IPS-15b (cell line): ENCODE measurements around the gene MTFR1L.

ENCODE experiments used
- H3K27me3 ChIP-seq: one replicate; pipeline ENCODE4 v1.6.1; 2013; ENCODE audit warnings: low read length; ENCODE audit not compliant: control insufficient read depth, insufficient read depth
- H3K36me3 ChIP-seq: one replicate; pipeline ENCODE4 v1.6.1; 2013; ENCODE audit warnings: low read length; ENCODE audit not compliant: control insufficient read depth, insufficient read depth
- H3K4me1 ChIP-seq: one replicate; pipeline ENCODE4 v1.6.1; 2013; ENCODE audit warnings: mild to moderate bottlenecking, low read length; ENCODE audit not compliant: control insufficient read depth, insufficient read depth
- H3K4me3 ChIP-seq: one replicate; pipeline ENCODE4 v1.5.1; 2013; ENCODE audit warnings: low read depth, low read length
- H3K9ac ChIP-seq: one replicate; pipeline ENCODE4 v1.6.1; 2013; ENCODE audit warnings: low read depth, mild to moderate bottlenecking, low read length
- H3K9me3 ChIP-seq: one replicate; pipeline ENCODE4 v1.6.1; 2013; ENCODE audit warnings: mild to moderate bottlenecking, low read length; ENCODE audit not compliant: control insufficient read depth, insufficient read depth

Gene MTFR1L

GRCh38 chr1:25863486-25864262 lies 43.9 kb downstream of the MTFR1L start:
- H3K9me3 ChIP-seq = no peaks in the 10 kb centered on the region
- H3K4me1 ChIP-seq = peaks cover 10% of the 10 kb centered on the region
- no peak overlapping the region for H3K9ac ChIP-seq

GRCh38 chr1:25864434-25864833 lies 44.7 kb downstream of the MTFR1L start:
- H3K4me1 ChIP-seq = peaks cover 10% of the 10 kb centered on the region
- no peaks in the 10 kb centered on the region for H3K9me3 ChIP-seq
- no peaks in the 10 kb centered on the region for H3K27me3 ChIP-seq
- no peak overlapping the region for H3K4me3 ChIP-seq
- H3K9ac ChIP-seq = no peak overlapping the region
- H3K36me3 ChIP-seq = peaks cover 3% of the 10 kb centered on the region

More at GRCh38 chr1:25863486-25864262, 43.9 kb downstream of the MTFR1L start:
- H3K36me3 ChIP-seq = peaks cover 3% of the 10 kb centered on the region
- H3K27me3 ChIP-seq = no peaks in the 10 kb centered on the region
- H3K4me3 ChIP-seq = no peak overlapping the region

- Histone ChIP-seq H3K9ac (no peak overlapping the region), H3K9me3 (no peaks in the 10 kb centered on the region), H3K36me3 (peaks cover 3% of the 10 kb centered on the region), H3K27me3 (no peaks in the 10 kb centered on the region), H3K4me3 (no peak overlapping the region), H3K4me1 (peaks cover 16% of the 10 kb centered on the region)
These were observed 46.5 kb downstream of the MTFR1L start for GRCh38 chr1:25866288-25866687.

DNA sequence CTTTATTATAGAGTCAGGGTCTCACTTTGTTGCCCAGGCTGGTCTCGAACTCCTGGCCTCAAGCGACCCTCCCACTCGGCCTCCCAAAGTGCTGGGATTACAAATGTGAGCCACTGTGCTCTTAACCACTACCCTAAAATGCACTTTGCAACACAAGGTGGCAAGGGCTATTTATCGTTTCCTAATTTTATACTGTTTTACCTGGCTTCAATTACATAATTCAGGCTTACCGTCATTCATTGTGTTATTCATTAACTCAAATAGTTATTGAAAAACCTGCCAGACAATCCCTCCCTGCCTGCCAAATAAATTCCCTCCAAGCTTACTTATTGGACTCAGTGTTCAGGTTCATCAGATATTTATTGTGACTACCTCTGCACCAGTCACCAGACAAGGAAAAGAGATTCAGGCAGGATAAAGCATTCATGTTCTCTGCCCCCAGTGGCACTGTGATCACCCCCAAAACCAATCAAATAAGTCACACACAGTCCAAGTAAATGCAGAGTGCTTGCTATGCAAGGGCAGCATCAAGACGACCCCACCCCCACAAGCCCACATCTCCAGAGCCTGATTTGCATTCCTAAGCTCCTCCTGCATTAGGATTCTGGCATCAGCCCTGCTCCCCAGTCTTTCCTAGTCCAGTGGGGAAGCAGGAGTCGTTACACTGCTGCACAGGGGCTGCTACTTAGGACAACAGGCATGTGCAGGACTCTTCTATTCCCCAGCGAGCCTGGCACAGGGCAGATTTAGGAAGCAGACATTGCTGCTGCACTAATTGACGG lies 47.6 kb downstream of the MTFR1L start:
- Histone ChIP-seq H3K4me1 (peaks cover 19% of the 10 kb centered on the region), H3K4me3 (no peak overlapping the region), H3K36me3 (peaks cover 3% of the 10 kb centered on the region), H3K9ac (no peak overlapping the region), H3K27me3 (no peaks in the 10 kb centered on the region), H3K9me3 (no peaks in the 10 kb centered on the region)

DNA sequence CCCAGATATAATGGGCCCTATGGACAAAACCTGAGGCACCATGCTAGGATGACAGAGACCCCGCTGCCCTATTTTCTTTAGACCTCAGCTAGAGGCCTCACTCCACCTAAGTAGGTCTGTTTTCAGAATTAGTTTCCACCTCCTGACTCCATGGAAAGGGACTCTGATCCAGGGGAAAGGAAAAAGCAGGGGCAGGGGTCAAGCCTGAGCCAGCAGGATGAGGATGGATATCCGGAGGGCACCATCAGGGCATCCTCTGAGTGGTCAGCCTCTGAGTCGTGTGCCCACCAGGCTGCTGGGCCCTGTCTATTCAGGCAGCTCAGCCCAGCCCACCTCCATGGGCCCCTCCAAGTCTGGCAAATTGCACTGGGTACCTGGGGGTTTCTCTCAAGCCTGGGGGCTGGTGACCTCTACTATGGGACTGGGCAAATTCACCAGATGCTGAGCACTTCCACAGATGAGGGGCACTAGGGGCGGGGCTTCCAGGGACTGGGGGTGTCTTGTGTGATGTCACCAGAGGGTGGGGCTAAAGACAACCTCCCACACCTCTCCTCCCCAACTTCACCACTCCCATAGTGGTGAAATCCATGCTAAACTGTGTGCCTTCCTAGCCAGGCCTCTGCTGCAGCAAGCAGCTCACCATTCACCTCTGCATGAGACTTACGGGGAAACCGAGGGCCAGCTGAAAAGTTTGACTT lies 50.3 kb downstream of the MTFR1L start:
- Histone ChIP-seq H3K36me3 (no peaks in the 10 kb centered on the region), H3K9ac (no peak overlapping the region), H3K4me1 (peaks cover 22% of the 10 kb centered on the region), H3K4me3 (no peak overlapping the region), H3K9me3 (no peaks in the 10 kb centered on the region), H3K27me3 (peaks cover 2% of the 10 kb centered on the region)

- no peak overlapping the region for H3K9ac ChIP-seq
These were observed 50.9 kb downstream of the MTFR1L start for GRCh38 chr1:25870614-25871013.

DNA sequence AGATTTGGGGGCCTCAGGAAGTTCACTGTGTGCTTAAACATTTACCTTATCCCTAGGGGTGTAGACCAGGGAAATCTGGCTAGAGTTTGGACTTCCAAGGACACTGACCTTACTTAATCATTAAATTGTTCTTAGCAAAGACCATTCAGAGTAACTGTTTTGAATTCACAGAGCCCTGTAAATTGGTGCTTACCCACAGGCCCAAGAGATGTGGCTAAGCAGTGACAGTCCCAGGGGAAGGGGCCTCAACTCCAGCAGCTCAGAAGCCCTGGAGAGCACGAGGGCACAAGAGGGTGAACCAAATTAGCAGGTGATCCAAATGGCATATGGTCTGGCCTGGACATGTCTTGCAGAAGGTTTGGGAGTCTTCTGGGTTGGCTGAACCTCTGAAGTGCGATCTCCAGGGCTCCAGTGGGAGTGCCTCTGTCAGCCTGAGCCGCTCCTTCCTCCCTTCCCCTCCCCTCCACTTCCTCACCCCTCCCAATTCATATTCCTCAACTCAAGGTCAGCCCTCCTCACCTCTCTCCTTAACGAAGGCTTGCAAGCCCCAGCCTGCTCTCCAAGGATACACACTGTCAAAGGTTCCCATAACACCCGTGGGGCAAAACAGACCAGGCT lies 51.4 kb downstream of the MTFR1L start:
- Histone ChIP-seq H3K9ac (peak overlapping the region; percentile 2), H3K27me3 (peaks cover 4% of the 10 kb centered on the region), H3K36me3 (no peaks in the 10 kb centered on the region), H3K4me3 (no peak overlapping the region), H3K4me1 (peaks cover 22% of the 10 kb centered on the region), H3K9me3 (no peaks in the 10 kb centered on the region)

More at GRCh38 chr1:25870614-25871013, 50.9 kb downstream of the MTFR1L start:
- Histone ChIP-seq H3K4me1 (peaks cover 22% of the 10 kb centered on the region), H3K9me3 (no peaks in the 10 kb centered on the region), H3K27me3 (peaks cover 2% of the 10 kb centered on the region), H3K4me3 (no peak overlapping the region), H3K36me3 (no peaks in the 10 kb centered on the region)

GRCh38 chr1:25871704-25872494 lies 52.1 kb downstream of the MTFR1L start:
- H3K9ac ChIP-seq = no peak overlapping the region
- H3K9me3 ChIP-seq = no peaks in the 10 kb centered on the region
- no peaks in the 10 kb centered on the region for H3K36me3 ChIP-seq
- no peak overlapping the region for H3K4me3 ChIP-seq
- H3K4me1 ChIP-seq = peaks cover 26% of the 10 kb centered on the region
- H3K27me3 ChIP-seq = peaks cover 11% of the 10 kb centered on the region

- Histone ChIP-seq H3K9ac (no peak overlapping the region), H3K36me3 (no peaks in the 10 kb centered on the region), H3K27me3 (peaks cover 14% of the 10 kb centered on the region), H3K9me3 (no peaks in the 10 kb centered on the region), H3K4me1 (peaks cover 20% of the 10 kb centered on the region), H3K4me3 (no peak overlapping the region)
These were observed 53.0 kb downstream of the MTFR1L start for GRCh38 chr1:25872713-25873112.

DNA sequence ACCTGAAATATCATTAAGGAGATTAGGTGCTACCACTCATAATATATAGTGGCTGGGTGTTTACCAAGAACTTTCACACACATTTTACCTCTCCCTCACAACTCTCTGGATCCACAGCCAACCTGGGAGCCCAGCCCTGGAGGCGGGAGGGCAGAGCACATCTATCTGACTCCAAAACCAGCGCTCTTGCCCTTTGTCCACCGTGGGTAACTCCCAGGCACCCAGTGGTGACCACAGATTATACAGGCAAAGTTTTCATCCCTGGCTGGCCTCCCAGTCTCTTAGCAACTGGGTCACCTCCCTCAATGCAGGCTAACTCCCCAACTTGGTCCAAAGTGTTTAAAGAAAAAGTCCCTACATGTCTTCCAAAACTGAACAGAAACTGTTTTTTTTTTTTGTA lies 53.4 kb downstream of the MTFR1L start:
- no peaks in the 10 kb centered on the region for H3K9me3 ChIP-seq
- no peaks in the 10 kb centered on the region for H3K36me3 ChIP-seq
- H3K27me3 ChIP-seq = peaks cover 14% of the 10 kb centered on the region
- H3K9ac ChIP-seq = no peak overlapping the region
- peaks cover 16% of the 10 kb centered on the region for H3K4me1 ChIP-seq
- no peak overlapping the region for H3K4me3 ChIP-seq

DNA sequence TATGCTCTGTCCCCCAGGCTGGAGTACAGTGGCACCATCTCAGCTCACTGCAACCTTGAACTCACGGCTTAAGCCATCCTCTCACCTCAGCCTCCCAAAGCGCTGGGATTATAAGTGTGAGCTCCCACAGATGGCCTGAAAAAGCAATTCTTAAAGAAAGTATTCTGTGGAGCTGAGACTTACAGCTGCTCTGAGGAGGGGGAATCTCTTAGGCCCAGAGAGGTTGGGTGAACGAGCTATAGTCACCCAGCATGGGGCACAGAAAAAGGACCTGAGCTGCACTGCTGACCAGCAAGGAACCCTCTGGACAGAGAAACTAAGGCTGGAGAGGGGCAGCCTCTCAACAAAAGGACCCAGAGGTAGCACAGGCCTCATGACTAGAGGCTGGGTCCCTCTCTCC lies 54.5 kb downstream of the MTFR1L start:
- H3K27me3 ChIP-seq = peaks cover 17% of the 10 kb centered on the region
- peaks cover 16% of the 10 kb centered on the region for H3K4me1 ChIP-seq
- H3K9ac ChIP-seq = no peak overlapping the region
- no peaks in the 10 kb centered on the region for H3K36me3 ChIP-seq
- H3K4me3 ChIP-seq = peak overlapping the region; percentile 62
- H3K9me3 ChIP-seq = no peaks in the 10 kb centered on the region
